Measurements from ENCODE around the gene CATSPERB. TPM values are rescaled to one million over a fixed set of nuclear protein-coding genes. Genes with fewer than 3 reads are reported as not detected.

CATSPERB gene
- total RNA-seq, 2 donors from 2014 or later, result 2.2 to 2.9 TPM

DNA sequence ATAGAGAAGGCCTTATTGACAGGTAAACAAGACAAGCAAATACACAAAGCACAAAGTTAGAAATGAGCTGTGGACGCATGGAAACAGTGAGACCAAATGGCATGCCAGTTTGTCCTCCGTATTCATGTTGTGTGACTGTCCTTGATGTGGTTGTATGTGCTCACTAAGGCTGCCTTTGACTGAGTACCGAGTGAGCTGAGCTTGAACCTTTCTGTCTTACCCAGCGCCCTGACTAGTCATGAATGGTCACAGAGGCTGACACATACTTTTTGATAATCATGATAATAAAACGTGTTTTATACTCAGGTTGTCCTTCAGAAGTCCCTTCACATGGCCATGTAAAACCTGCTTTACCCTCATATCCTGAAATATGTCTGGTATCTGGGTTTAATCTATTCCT lies 553 bp upstream of the CATSPERB start:
- no peak overlapping the region for H3K4me3 ChIP-seq
- no peak overlapping the region for H3K9ac ChIP-seq (ENCODE audit: low read depth in 2 of 2, low read length in 2 of 2)
- H3K36me3 ChIP-seq, result no peaks in the 10 kb centered on the region
- intact Hi-C loops (cut with DNase I), result no loop called here
- TF ChIP-seq CTCF (IDR thresholded peaks at IDR 0.05), result no peak
- H3K27ac ChIP-seq, result no peak overlapping the region
- no peaks in the 10 kb centered on the region for H3K4me1 ChIP-seq
- no peaks in the 10 kb centered on the region for H3K27me3 ChIP-seq
- DNase-seq, result no peak
- H3K9me3 ChIP-seq, result no peaks in the 10 kb centered on the region

DNA sequence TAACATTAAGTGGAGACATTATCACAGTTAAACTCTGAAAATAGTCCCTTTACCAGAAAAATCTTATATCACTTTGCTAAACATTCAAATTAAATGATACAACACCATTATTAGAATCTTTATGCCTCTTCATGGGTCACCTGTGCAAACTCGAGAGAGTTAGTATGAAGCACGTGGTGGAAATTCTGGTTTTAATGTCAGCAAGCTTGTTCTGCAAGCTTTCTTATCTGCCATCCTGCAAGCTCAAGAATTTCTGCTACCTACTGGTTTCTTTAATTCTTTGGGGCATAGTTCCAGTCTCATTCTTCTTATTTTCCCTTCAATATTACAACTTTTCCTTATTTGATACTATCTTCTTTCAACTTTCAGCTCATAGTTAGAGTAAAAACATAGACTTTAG lies 868 bp downstream of the CATSPERB start:
- H3K4me3 ChIP-seq, result no peak overlapping the region
- no peak for DNase-seq
- no peak overlapping the region for H3K9ac ChIP-seq (ENCODE audit: low read depth in 2 of 2, low read length in 2 of 2)
- intact Hi-C loops (cut with DNase I), result no loop called here
- no peaks in the 10 kb centered on the region for H3K9me3 ChIP-seq
- H3K27me3 ChIP-seq, result no peaks in the 10 kb centered on the region
- no peaks in the 10 kb centered on the region for H3K4me1 ChIP-seq
- no peaks in the 10 kb centered on the region for H3K36me3 ChIP-seq
- no peak for TF ChIP-seq CTCF (IDR thresholded peaks at IDR 0.05)
- no peak overlapping the region for H3K27ac ChIP-seq

- no peaks in the 10 kb centered on the region for H3K36me3 ChIP-seq
- no peak overlapping the region for H3K27ac ChIP-seq
- TF ChIP-seq CTCF (IDR thresholded peaks at IDR 0.05), result no peak
Observed at GRCh38 chr14:91729756-91730155, 2.1 kb downstream of the CATSPERB start.

GRCh38 chr14:91728616-91729183 lies 3.2 kb downstream of the CATSPERB start:
- DNase-seq, result no peak
- H3K27me3 ChIP-seq, result no peaks in the 10 kb centered on the region
- H3K27ac ChIP-seq, result no peak overlapping the region
- intact Hi-C loops (cut with DNase I), result no loop called here
- H3K9ac ChIP-seq (ENCODE audit: low read depth in 2 of 2, low read length in 2 of 2), result no peak overlapping the region
- no peak for TF ChIP-seq CTCF (IDR thresholded peaks at IDR 0.05)
- no peak overlapping the region for H3K4me3 ChIP-seq
- no peaks in the 10 kb centered on the region for H3K9me3 ChIP-seq
- H3K36me3 ChIP-seq, result no peaks in the 10 kb centered on the region
- no peaks in the 10 kb centered on the region for H3K4me1 ChIP-seq

More at GRCh38 chr14:91729756-91730155, 2.1 kb downstream of the CATSPERB start:
- no peak overlapping the region for H3K4me3 ChIP-seq
- H3K4me1 ChIP-seq, result no peaks in the 10 kb centered on the region
- no peak overlapping the region for H3K9ac ChIP-seq (ENCODE audit: low read depth in 2 of 2, low read length in 2 of 2)
- intact Hi-C loops (cut with DNase I), result no loop called here
- H3K9me3 ChIP-seq, result no peaks in the 10 kb centered on the region
- H3K27me3 ChIP-seq, result no peaks in the 10 kb centered on the region
- no peak for DNase-seq

DNA sequence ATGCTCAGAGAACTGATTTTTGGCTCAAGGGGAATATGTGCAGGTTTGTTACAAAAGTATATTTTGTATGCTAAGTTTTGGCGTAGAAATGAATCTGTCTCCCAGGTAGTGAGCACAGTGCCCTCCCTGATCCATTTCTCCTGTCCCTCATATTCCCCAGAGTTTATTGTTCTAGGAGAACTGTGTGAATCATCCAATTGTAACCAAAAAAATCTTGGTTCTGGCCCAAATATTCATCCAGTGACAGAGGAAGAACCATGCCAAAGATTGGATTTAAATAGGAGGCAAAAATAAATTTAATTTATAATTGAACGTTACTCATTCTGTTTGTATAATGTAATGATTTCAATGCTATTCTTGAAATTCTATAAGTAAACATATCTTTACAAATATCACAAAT lies 4.8 kb downstream of the CATSPERB start:
- H3K9me3 ChIP-seq, result no peaks in the 10 kb centered on the region
- DNase-seq, result no peak
- H3K4me3 ChIP-seq, result no peak overlapping the region
- no peaks in the 10 kb centered on the region for H3K27me3 ChIP-seq
- intact Hi-C loops (cut with DNase I), result no loop called here
- no peak overlapping the region for H3K9ac ChIP-seq (ENCODE audit: low read depth in 2 of 2, low read length in 2 of 2)
- H3K36me3 ChIP-seq, result no peaks in the 10 kb centered on the region
- H3K27ac ChIP-seq, result no peak overlapping the region
- no peak for TF ChIP-seq CTCF (IDR thresholded peaks at IDR 0.05)
- H3K4me1 ChIP-seq, result no peaks in the 10 kb centered on the region

All from colonic mucosa (tissue), 4 donors.